NCI-H2107 treated with DMSO at 0.1 percent for 48 hours (cell line): Measurements from ENCODE around the gene NOC2L.
A peak's percentile ranks its signal among the peaks of the same experiment; 100 is the strongest.

Source experiments
- DNase-seq: peaks from one replicate; lab custom pipeline; 2025; ENCODE audit not compliant: unreplicated experiment; lab: John Stamatoyannopoulos, UW

The NOC2L gene

GRCh38 chr1:975896-976683 lies 17.0 kb upstream of the NOC2L start:
- DNase-seq, result peak; percentile 7

- no peak for DNase-seq
Measured at GRCh38 chr1:975365-975764, 16.3 kb upstream of the NOC2L start.

- no peak for DNase-seq
Measured at GRCh38 chr1:974687-975328, 15.8 kb upstream of the NOC2L start.

- no peak for DNase-seq
Measured at GRCh38 chr1:974293-974640, 15.2 kb upstream of the NOC2L start.

GRCh38 chr1:973459-974292 lies 14.6 kb upstream of the NOC2L start:
- DNase-seq, result no peak

GRCh38 chr1:972726-973458 lies 13.8 kb upstream of the NOC2L start:
- DNase-seq, result no peak

- DNase-seq, result no peak
Measured at GRCh38 chr1:971751-972506, 12.9 kb upstream of the NOC2L start.

- no peak for DNase-seq
Measured at GRCh38 chr1:970973-971730, 12.1 kb upstream of the NOC2L start.

- DNase-seq, result no peak
Measured at GRCh38 chr1:970242-970972, 11.4 kb upstream of the NOC2L start.

GRCh38 chr1:969260-969855 lies 10.3 kb upstream of the NOC2L start:
- DNase-seq, result no peak

- no peak for DNase-seq
Measured at GRCh38 chr1:967466-968343, 8.6 kb upstream of the NOC2L start.

GRCh38 chr1:966704-967300 lies 7.7 kb upstream of the NOC2L start:
- DNase-seq, result no peak

- no peak for DNase-seq
Measured at GRCh38 chr1:966135-966703, 7.2 kb upstream of the NOC2L start, which contains the start of gene PLEKHN1. PLEKHN1 (plus strand) TSS chr1:966482; CDS start chr1:966532, 50 bp downstream.

GRCh38 chr1:965526-966134 lies 6.6 kb upstream of the NOC2L start:
- no peak for DNase-seq

GRCh38 chr1:964691-965525 lies 5.9 kb upstream of the NOC2L start:
- no peak for DNase-seq
